Prostate gland (tissue), 2 donors: Measurements from ENCODE around the gene PAK1IP1.

Experiments used
- CTCF ChIP-seq, 4 experiments: fragments of 200-600 bp in 2 of 4; fragments of 450-650 bp in 2 of 4; sonication (generic) in 2 of 4; IDR thresholded peaks; 1 replicate in 3 of 4; 2 replicates in 1 of 4; pipeline ENCODE4 v1.5.1; 2016 to 2019; ENCODE audit warnings: antibody characterized with exemption in 4 of 4, mild to moderate bottlenecking in 2 of 4, moderate library complexity in 2 of 4
- POLR2A ChIP-seq: fragments of 450-650 bp; IDR thresholded peaks from one replicate; pipeline ENCODE4 v1.6.1; 2016; ENCODE audit warnings: antibody characterized with exemption, mild to moderate bottlenecking
- POLR2AphosphoS5 ChIP-seq: sonication (generic); formaldehyde crosslinking; IDR thresholded peaks from one replicate; pipeline ENCODE4 v1.6.1; 2017; ENCODE audit warnings: antibody characterized with exemption

- TF ChIP-seq CTCF (IDR thresholded peaks at IDR 0.05) = no peak
- TF ChIP-seq POLR2AphosphoS5 = no peak
- no peak for TF ChIP-seq POLR2A
Observed at GRCh38 chr6:10720265-10720959, 25.6 kb downstream of the PAK1IP1 start.
